Gastrocnemius medialis (tissue), 4 donors: ENCODE measurements around the gene ZBTB7C. TPM values are rescaled to one million over a fixed set of nuclear protein-coding genes. Genes with fewer than 3 reads are reported as not detected.

Experiments used
- ATAC-seq, 2 donors: fragments of 150-250 bp; one replicate each; pipeline ENCODE4 v1.9.1; 2016
- DNase-seq, 2 donors: peaks; one replicate each; pipeline ENCODE4 v3.0.0-alpha.2; 2019
- H3K27ac ChIP-seq, 4 donors: fragments of 200-600 bp; sonication (generic); 1 replicate in 1 of 4; 2 replicates in 3 of 4; pipeline ENCODE4 v1.5.1; 2016 to 2018; ENCODE audit warnings: mild to moderate bottlenecking in 2 of 4, moderate library complexity in 1 of 4
- H3K27me3 ChIP-seq, 3 donors: fragments of 200-600 bp; sonication (generic) in 2 of 3; 1 replicate in 1 of 3; 2 replicates in 2 of 3; pipeline versions ENCODE4 v1.5.1 to v1.6.0; 2016 to 2019; ENCODE audit warnings: mild to moderate bottlenecking in 1 of 3, moderate library complexity in 1 of 3
- H3K36me3 ChIP-seq, 2 donors: fragments of 200-600 bp; sonication (generic) in 1 of 2; one replicate each; pipeline ENCODE4 v1.5.1; 2017 to 2018
- H3K4me1 ChIP-seq, 2 donors: fragments of 200-600 bp; sonication (generic) in 1 of 2; one replicate each; pipeline ENCODE4 v1.5.1; 2016 to 2017; ENCODE audit warnings: mild to moderate bottlenecking in 2 of 2
- H3K4me3 ChIP-seq, 4 donors: fragments of 200-600 bp; sonication (generic) in 3 of 4; 1 replicate in 1 of 4; 2 replicates in 3 of 4; pipeline ENCODE4 v1.5.1; 2016 to 2019; ENCODE audit warnings: mild to moderate bottlenecking in 2 of 4
- H3K9me3 ChIP-seq, 3 donors: fragments of 200-600 bp; sonication (generic) in 2 of 3; 1 replicate in 1 of 3; 2 replicates in 2 of 3; pipeline ENCODE4 v1.5.1; 2016 to 2019
- POLR2A ChIP-seq, 2 donors: fragments of 450-650 bp; IDR thresholded peaks; one replicate each; pipeline ENCODE4 v1.6.1; 2017; ENCODE audit warnings: antibody characterized with exemption in 2 of 2, mild to moderate bottlenecking in 2 of 2, moderate library complexity in 2 of 2
- in situ Hi-C, 4 donors: fragments of 200-750 bp; cut with MboI; loops; one replicate each; pipeline versions ENCODE4 v1.15.0 to v1.8.0; 2017; ENCODE audit warnings: low sequenced_read_pairs in 4 of 4
- intact Hi-C: fragments of 100-400 bp; cut with DNase I; formaldehyde crosslinking; loops from one replicate; pipeline ENCODE4 v1.15.1; 2023; ENCODE audit warnings: low total_unique reads
- total RNA-seq, 4 donors: library from RNA; depleted of rRNA; stranded (reverse); fragments of >200 nt; gene quantifications; one replicate each; pipeline versions ENCODE4 v1.1.0 to v1.2.3, GENCODE V29; 2016
- TF ChIP-seq, protein P1 (sequence below), 5 experiments: fragments of 450-650 bp in 3 of 5; fragments of 200-600 bp in 2 of 5; sonication (generic) in 2 of 5; IDR thresholded peaks in 4 of 5; conservative IDR thresholded peaks in 1 of 5; 1 replicate in 4 of 5; 2 replicates in 1 of 5; pipeline ENCODE4 v1.5.1; 2016 to 2019; ENCODE audit warnings: antibody characterized with exemption in 5 of 5, mild to moderate bottlenecking in 3 of 5, moderate library complexity in 3 of 5

The ZBTB7C gene
- total RNA-seq, 4 donors from 2014 or later, result 0.53 to 12.3 (median 1.1) TPM

DNA sequence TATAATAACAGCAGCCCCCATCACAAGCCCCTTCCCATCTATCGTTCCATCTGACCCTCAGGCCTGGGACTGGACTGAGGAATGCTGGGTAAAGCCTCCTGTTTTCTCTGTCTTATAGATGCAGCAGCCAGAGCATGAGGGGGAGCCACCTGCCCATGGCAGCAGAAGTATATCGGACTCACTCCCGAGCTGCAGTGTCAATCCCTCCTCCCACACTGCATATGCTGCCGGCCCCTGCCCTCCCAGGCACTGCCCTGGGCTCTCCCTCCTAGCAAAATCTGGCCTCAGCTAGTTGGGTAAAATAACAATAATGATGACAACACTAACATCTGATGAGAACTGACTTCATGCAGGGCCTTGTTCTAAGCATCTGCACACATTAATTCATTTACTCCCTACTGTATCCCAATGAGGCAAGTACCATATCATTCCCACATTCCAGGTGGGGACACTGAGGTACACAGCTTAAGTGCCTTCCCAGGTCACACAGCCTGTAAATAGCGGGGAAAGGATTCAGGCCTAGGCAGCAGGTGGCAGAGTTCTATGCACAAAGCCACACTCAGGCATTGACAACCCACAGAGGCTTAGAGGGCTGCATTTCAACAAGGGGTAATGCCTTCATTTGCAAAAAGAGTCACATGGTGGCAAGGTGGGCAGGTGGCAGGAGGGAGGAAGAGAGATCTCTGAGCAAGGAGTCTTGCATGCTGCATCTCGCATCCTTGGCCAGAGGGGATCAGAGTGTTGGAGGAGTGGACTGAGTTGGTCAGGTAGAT is 190.0 kb downstream of the ZBTB7C start:
- in situ Hi-C loops (loop anchor here in 1 of 4 donors (25.0 kb wide), 1 partner anchor 107 kb away; no protein-coding TSS in a partner anchor), intact Hi-C loops (no loop called here)
- Histone ChIP-seq H3K9me3 (no peaks in the 10 kb centered on the region), H3K27me3 (no peaks in the 10 kb centered on the region), H3K4me1 (no peaks in the 10 kb centered on the region), H3K4me3 (no peak overlapping the region), H3K27ac (no peak overlapping the region), H3K36me3 (no peaks in the 10 kb centered on the region)
- no peak for DNase-seq
- no peak for ATAC-seq
- no peak for TF ChIP-seq POLR2A (IDR thresholded peaks at IDR 0.05)
- TF ChIP-seq, protein P1, sequence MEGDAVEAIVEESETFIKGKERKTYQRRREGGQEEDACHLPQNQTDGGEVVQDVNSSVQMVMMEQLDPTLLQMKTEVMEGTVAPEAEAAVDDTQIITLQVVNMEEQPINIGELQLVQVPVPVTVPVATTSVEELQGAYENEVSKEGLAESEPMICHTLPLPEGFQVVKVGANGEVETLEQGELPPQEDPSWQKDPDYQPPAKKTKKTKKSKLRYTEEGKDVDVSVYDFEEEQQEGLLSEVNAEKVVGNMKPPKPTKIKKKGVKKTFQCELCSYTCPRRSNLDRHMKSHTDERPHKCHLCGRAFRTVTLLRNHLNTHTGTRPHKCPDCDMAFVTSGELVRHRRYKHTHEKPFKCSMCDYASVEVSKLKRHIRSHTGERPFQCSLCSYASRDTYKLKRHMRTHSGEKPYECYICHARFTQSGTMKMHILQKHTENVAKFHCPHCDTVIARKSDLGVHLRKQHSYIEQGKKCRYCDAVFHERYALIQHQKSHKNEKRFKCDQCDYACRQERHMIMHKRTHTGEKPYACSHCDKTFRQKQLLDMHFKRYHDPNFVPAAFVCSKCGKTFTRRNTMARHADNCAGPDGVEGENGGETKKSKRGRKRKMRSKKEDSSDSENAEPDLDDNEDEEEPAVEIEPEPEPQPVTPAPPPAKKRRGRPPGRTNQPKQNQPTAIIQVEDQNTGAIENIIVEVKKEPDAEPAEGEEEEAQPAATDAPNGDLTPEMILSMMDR (IDR thresholded peaks at IDR 0.05 in 4 of 5, conservative IDR thresholded peaks at IDR 0.05 in 1 of 5), result no peak

DNA sequence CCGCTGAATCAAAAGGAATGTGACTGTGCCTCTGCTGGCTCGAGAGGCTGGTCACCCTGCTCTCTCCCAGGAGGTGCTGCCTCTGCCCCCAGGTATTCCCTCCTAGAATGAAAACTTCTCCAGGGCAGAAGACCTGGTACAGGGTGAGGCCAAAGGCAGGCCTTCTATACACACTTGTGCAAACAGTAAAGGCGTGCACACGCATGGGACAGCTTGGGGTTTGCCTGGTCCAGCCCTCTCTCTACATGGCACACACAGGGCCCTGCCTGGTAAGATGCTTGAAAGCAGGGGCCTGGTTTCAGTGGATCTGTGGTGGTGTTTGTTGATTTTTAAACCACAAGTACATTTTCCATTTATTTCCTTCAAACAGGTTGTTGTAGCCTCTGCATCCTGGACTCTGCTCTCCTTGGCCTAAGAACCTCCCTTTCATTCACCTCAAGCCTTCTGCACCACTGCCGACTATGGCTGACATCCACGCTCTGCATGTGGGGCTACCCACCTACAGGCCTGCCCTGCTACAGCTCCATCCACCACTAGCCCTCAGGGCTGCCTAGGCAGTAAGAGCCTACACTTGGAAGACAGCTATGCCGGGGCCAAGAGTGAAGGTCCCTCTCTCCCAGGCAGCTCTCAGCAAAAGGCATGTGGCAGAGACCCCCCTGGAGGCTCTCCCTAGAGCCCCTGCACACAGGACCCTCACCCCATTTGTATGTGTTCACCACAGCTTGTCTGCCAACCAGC is 190.7 kb downstream of the ZBTB7C start:
- ATAC-seq, result no peak
- H3K9me3 ChIP-seq, result no peaks in the 10 kb centered on the region
- in situ Hi-C loops, result loop anchor here in 1 of 4 donors (25.0 kb wide), 1 partner anchor 106 kb away; no protein-coding TSS in a partner anchor
- no peaks in the 10 kb centered on the region for H3K36me3 ChIP-seq
- TF ChIP-seq, protein P1 (IDR thresholded peaks at IDR 0.05 in 4 of 5, conservative IDR thresholded peaks at IDR 0.05 in 1 of 5), result no peak
- no peak for TF ChIP-seq POLR2A (IDR thresholded peaks at IDR 0.05)
- H3K27me3 ChIP-seq, result no peaks in the 10 kb centered on the region
- no peak overlapping the region for H3K4me3 ChIP-seq
- no peak for DNase-seq
- intact Hi-C loops, result no loop called here
- no peak overlapping the region for H3K27ac ChIP-seq
- no peaks in the 10 kb centered on the region for H3K4me1 ChIP-seq

DNA sequence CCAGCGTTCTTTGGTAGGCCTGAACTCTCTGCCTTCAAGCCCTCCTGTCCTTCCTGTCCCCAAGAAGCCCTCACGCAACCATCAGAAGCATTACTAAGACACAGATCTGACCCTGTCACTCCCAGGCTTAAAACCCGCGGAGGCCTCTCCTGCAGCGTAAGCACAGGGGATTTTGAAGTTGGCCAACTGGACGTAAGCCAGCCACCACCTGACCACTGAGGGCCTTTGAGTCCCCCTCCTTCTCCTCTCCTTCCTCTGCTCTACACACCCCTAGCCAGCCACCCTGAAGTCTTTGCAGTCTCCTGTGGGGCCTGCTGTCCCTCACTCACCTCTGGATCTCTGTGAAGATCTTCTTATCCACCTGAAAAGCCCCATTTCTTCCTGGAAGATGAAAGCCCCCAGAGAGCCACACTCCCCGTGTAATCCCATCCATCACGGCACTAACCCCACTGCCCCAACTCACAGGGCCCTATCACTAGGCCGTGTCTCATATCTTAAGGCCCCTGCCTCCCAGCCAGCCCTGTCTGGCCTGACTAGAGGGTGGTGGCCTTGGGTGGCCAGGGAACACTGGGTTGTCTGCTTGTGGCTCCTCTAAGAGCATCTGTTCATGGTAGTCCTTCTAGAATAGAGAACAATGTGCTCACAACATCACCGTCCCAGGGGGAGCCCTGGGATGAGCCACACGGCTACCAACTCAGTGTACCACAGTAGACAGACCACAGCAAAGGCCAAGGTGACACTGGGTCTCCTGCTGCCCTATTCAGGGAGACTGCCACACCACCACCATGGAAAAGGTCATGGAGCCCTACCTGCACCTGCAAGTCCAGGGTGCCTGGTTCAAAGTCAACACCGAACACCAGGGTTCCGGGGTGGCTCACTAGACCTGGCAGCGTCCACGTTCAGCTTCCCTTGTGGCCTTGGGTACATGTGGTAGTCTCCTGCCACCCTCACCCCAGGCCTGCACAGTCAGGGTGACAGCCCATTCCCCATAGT is 191.6 kb downstream of the ZBTB7C start:
- no peak for TF ChIP-seq POLR2A (IDR thresholded peaks at IDR 0.05)
- TF ChIP-seq, protein P1 (IDR thresholded peaks at IDR 0.05 in 4 of 5, conservative IDR thresholded peaks at IDR 0.05 in 1 of 5), result no peak
- H3K9me3 ChIP-seq, result no peaks in the 10 kb centered on the region
- no peak for DNase-seq
- intact Hi-C loops (no loop called here), in situ Hi-C loops (loop anchor here in 1 of 4 donors (25.0 kb wide), 1 partner anchor 105 kb away; no protein-coding TSS in a partner anchor)
- no peaks in the 10 kb centered on the region for H3K27me3 ChIP-seq
- H3K36me3 ChIP-seq, result no peaks in the 10 kb centered on the region
- H3K4me1 ChIP-seq, result no peaks in the 10 kb centered on the region
- no peak overlapping the region for H3K4me3 ChIP-seq
- H3K27ac ChIP-seq, result no peak overlapping the region
- no peak for ATAC-seq

DNA sequence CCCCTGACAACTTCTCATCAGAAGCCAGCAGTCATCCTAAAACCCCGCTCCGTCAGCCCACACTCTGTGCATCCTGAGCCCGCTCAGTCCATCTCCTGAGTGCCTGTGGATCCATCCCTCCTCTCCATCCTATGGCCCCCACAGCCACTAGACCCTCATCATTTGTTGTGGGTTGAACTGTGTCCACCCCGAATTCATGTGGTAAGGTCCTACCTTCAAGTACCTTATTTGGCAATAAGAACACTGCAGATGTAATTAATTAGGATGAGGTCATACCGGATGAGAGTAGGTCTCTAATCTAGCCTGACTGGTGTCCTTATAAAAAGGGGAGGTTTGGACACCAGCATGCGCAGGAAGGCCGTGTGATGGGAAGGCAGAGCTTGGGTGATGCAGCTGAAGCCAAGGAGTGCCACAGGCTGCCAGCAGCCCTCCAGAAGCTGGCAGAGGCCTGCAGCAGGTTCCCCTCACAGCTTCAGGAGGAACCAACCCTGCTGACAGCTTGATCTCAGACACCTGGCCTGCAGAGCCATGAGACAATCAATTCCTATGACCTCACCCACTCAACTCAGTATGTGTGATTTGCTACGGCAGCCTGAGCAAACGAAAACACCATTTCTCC is 192.4 kb downstream of the ZBTB7C start:
- DNase-seq (no peak), ATAC-seq (no peak)
- Histone ChIP-seq H3K27me3 (no peaks in the 10 kb centered on the region), H3K27ac (no peak overlapping the region), H3K9me3 (no peaks in the 10 kb centered on the region), H3K4me1 (no peaks in the 10 kb centered on the region), H3K36me3 (no peaks in the 10 kb centered on the region), H3K4me3 (no peak overlapping the region)
- TF ChIP-seq POLR2A (IDR thresholded peaks at IDR 0.05), result no peak
- TF ChIP-seq, protein P1 (IDR thresholded peaks at IDR 0.05 in 4 of 5, conservative IDR thresholded peaks at IDR 0.05 in 1 of 5), result no peak
- in situ Hi-C loops (loop anchor here in 1 of 4 donors (25.0 kb wide), 1 partner anchor 104 kb away; no protein-coding TSS in a partner anchor), intact Hi-C loops (no loop called here)
